Liver (tissue), 9 donors: Measurements from ENCODE around the gene UBE2E2. TPM values are rescaled to one million over a fixed set of nuclear protein-coding genes. Genes with fewer than 3 reads are reported as not detected.

ENCODE experiments used
- DNase-seq: peaks from one replicate; pipeline ENCODE4 v3.0.0-alpha.2; 2017; ENCODE audit warnings: low spot score
- H3K27ac ChIP-seq, 2 donors: one replicate each; pipeline ENCODE4 v1.7.0; 2013; ENCODE audit warnings: inconsistent platforms in 2 of 2, low read length in 2 of 2, control low read depth in 1 of 2, low read depth in 1 of 2, mild to moderate bottlenecking in 1 of 2
- H3K27me3 ChIP-seq, 4 donors: one replicate each; pipeline versions ENCODE4 v1.6.1 to v1.7.0; 2013; ENCODE audit warnings: low read length in 3 of 4, inconsistent platforms in 1 of 4, mild to moderate bottlenecking in 1 of 4, moderate library complexity in 1 of 4; ENCODE audit not compliant: control insufficient read depth in 4 of 4, insufficient read depth in 4 of 4
- H3K36me3 ChIP-seq, 4 donors: one replicate each; pipeline versions ENCODE4 v1.6.1 to v1.7.0; 2013; ENCODE audit warnings: low read length in 3 of 4, mild to moderate bottlenecking in 3 of 4, low read depth in 1 of 4, moderate library complexity in 1 of 4; ENCODE audit not compliant: control insufficient read depth in 4 of 4, insufficient read depth in 3 of 4
- H3K4me1 ChIP-seq, 4 donors: one replicate each; pipeline versions ENCODE4 v1.6.1 to v1.7.0; 2013; ENCODE audit warnings: low read length in 3 of 4, mild to moderate bottlenecking in 3 of 4, moderate library complexity in 1 of 4; ENCODE audit not compliant: control insufficient read depth in 4 of 4, insufficient read depth in 4 of 4
- H3K4me3 ChIP-seq, 3 donors: one replicate each; pipeline versions ENCODE4 v1.6.1 to v1.7.0; 2013; ENCODE audit warnings: low read length in 3 of 3, control low read depth in 1 of 3, low read depth in 1 of 3, mild to moderate bottlenecking in 1 of 3
- H3K9ac ChIP-seq, 2 donors: one replicate each; pipeline ENCODE4 v1.7.0; 2013; ENCODE audit warnings: low read length in 2 of 2, mild to moderate bottlenecking in 2 of 2, moderate library complexity in 2 of 2, control low read depth in 1 of 2, low read depth in 1 of 2
- H3K9me3 ChIP-seq, 4 donors: one replicate each; pipeline versions ENCODE4 v1.6.1 to v1.7.0; 2013; ENCODE audit warnings: low read length in 3 of 4; ENCODE audit not compliant: control insufficient read depth in 4 of 4
- ATF3 ChIP-seq: IDR thresholded peaks from 2 replicates; pipeline ENCODE4 v1.6.1; 2016; ENCODE audit warnings: antibody characterized with exemption
- CTCF ChIP-seq: fragments of 150-350 bp; IDR thresholded peaks from 2 replicates; pipeline ENCODE4 v1.5.1; 2017; ENCODE audit warnings: improper control_type of control experiment, low read depth, low read length; ENCODE audit not compliant: missing input control
- EGR1 ChIP-seq, 2 donors: IDR thresholded peaks; 2 replicates each; pipeline ENCODE4 v1.6.1; 2016 to 2018; ENCODE audit warnings: antibody characterized with exemption in 2 of 2, low read depth in 2 of 2
- FOXA1 ChIP-seq: IDR thresholded peaks from 2 replicates; pipeline ENCODE4 v1.6.1; 2016; ENCODE audit warnings: antibody characterized with exemption
- FOXA2 ChIP-seq: IDR thresholded peaks from 2 replicates; pipeline ENCODE4 v1.6.1; 2016; ENCODE audit warnings: antibody characterized with exemption
- GABPA ChIP-seq, 2 donors: IDR thresholded peaks in 1 of 2; conservative IDR thresholded peaks in 1 of 2; 2 replicates each; pipeline ENCODE4 v1.6.1; 2016; ENCODE audit warnings: antibody characterized with exemption in 2 of 2, mild to moderate bottlenecking in 1 of 2, moderate library complexity in 1 of 2
- HNF4A ChIP-seq, 2 donors: conservative IDR thresholded peaks; 2 replicates each; pipeline ENCODE4 v1.6.1; 2016; ENCODE audit warnings: antibody characterized with exemption in 2 of 2, mild to moderate bottlenecking in 2 of 2
- HNF4G ChIP-seq: IDR thresholded peaks from 2 replicates; pipeline ENCODE4 v1.6.1; 2016; ENCODE audit warnings: antibody characterized with exemption
- JUND ChIP-seq, 2 donors: IDR thresholded peaks; 2 replicates each; pipeline ENCODE4 v1.6.1; 2016; ENCODE audit warnings: antibody characterized with exemption in 2 of 2
- MAX ChIP-seq: IDR thresholded peaks from 2 replicates; pipeline ENCODE4 v1.6.1; 2016; ENCODE audit warnings: antibody characterized with exemption
- NR2F2 ChIP-seq: IDR thresholded peaks from 2 replicates; pipeline ENCODE4 v1.6.1; 2016; ENCODE audit warnings: antibody characterized with exemption
- RAD21 ChIP-seq, 2 donors: IDR thresholded peaks; 2 replicates each; pipeline ENCODE4 v1.6.1; 2016; ENCODE audit warnings: antibody characterized with exemption in 2 of 2, mild to moderate bottlenecking in 2 of 2
- REST ChIP-seq: IDR thresholded peaks from 2 replicates; pipeline ENCODE4 v1.6.1; 2016; ENCODE audit warnings: antibody characterized with exemption, mild to moderate bottlenecking
- RXRA ChIP-seq, 2 donors: IDR thresholded peaks; 2 replicates each; pipeline ENCODE4 v1.6.1; 2017 to 2018; ENCODE audit warnings: antibody characterized with exemption in 2 of 2, mild to moderate bottlenecking in 1 of 2
- SP1 ChIP-seq: IDR thresholded peaks from 2 replicates; pipeline ENCODE4 v1.6.1; 2018; ENCODE audit warnings: antibody characterized with exemption, mild to moderate bottlenecking
- TAF1 ChIP-seq: conservative IDR thresholded peaks from 2 replicates; pipeline ENCODE4 v1.6.1; 2016; ENCODE audit warnings: antibody characterized with exemption, mild to moderate bottlenecking
- YY1 ChIP-seq: IDR thresholded peaks from 2 replicates; pipeline ENCODE4 v1.6.1; 2016; ENCODE audit warnings: antibody characterized with exemption, mild to moderate bottlenecking
- ZBTB33 ChIP-seq: IDR thresholded peaks from 2 replicates; pipeline ENCODE4 v1.6.1; 2016; ENCODE audit warnings: antibody characterized with exemption
- WGBS: extraction: QIAGEN DNeasy Blood & Tissue Kit; methylation state at CpG from one replicate; pipeline ENCODE4 v1.1.7; 2013; 5-methylcytosine and 5-hydroxymethylcytosine counted together
- polyA plus RNA-seq, 2 donors: library from polyadenylated mRNA; stranded (reverse) in 1 of 2; unstranded in 1 of 2; fragments of 200-250 nt in 1 of 2; fragments of >200 nt in 1 of 2; fragmentation: Nextera tagmentation in 1 of 2; extraction: Ambion mirVana in 1 of 2; gene quantifications; one replicate each; pipeline versions ENCODE4 v1.2.1 to v1.2.3, GENCODE V29; 2013 to 2015
- total RNA-seq, 2 donors: library from RNA; depleted of rRNA; stranded (reverse); fragments of >200 nt; gene quantifications; one replicate each; pipeline ENCODE4 v1.2.3, GENCODE V29; 2014
- donor health status: healthy.
- donor health status: healthy.
- donor health status: healthy.
- donor health status: healthy.
- donor health status: healthy.

Gene UBE2E2
- total and polyA plus RNA-seq, 4 donors = 9.0 to 27.8 (median 16.8) TPM

GRCh38 chr3:23533596-23533995, 330.5 kb downstream of the UBE2E2 start:
- H3K9me3 ChIP-seq = no peaks in the 10 kb centered on the region
- H3K9ac ChIP-seq = no peak overlapping the region
- H3K36me3 ChIP-seq = no peaks in the 10 kb centered on the region
- DNase-seq = no peak
- H3K27ac ChIP-seq = no peak overlapping the region
- TF ChIP-seq GABPA (IDR thresholded peaks at IDR 0.05 in 1 of 2, conservative IDR thresholded peaks at IDR 0.05 in 1 of 2) (no peak), CTCF (no peak), FOXA1 (no peak), ZBTB33 (no peak), EGR1 (IDR thresholded peaks at IDR 0.05; ENCODE audit: low read depth in 2 of 2) (no peak), TAF1 (no peak), HNF4G (no peak), JUND (IDR thresholded peaks at IDR 0.05) (no peak), HNF4A (conservative IDR thresholded peaks at IDR 0.05) (no peak)
- H3K4me1 ChIP-seq = no peaks in the 10 kb centered on the region
- no peaks in the 10 kb centered on the region for H3K27me3 ChIP-seq
- H3K4me3 ChIP-seq = no peak overlapping the region
- 98% methylated on average over 11 of the region's 11 CpGs for WGBS

GRCh38 chr3:23533996-23534395, 330.9 kb downstream of the UBE2E2 start:
- Histone ChIP-seq H3K36me3 (no peaks in the 10 kb centered on the region), H3K4me1 (no peaks in the 10 kb centered on the region), H3K4me3 (no peak overlapping the region), H3K9me3 (no peaks in the 10 kb centered on the region), H3K27me3 (no peaks in the 10 kb centered on the region), H3K27ac (no peak overlapping the region), H3K9ac (no peak overlapping the region)
- TF ChIP-seq JUND (IDR thresholded peaks at IDR 0.05) = no peak
- TF ChIP-seq RAD21 (IDR thresholded peaks at IDR 0.05) = no peak
- TF ChIP-seq CTCF = no peak
- TF ChIP-seq MAX = no peak
- TF ChIP-seq NR2F2 = no peak
- TF ChIP-seq FOXA1 = no peak
- no peak for TF ChIP-seq TAF1
- TF ChIP-seq FOXA2 = no peak
- no peak for TF ChIP-seq YY1
- TF ChIP-seq RXRA (IDR thresholded peaks at IDR 0.05) = no peak
- TF ChIP-seq HNF4A (conservative IDR thresholded peaks at IDR 0.05) = no peak
- no peak for TF ChIP-seq GABPA (IDR thresholded peaks at IDR 0.05 in 1 of 2, conservative IDR thresholded peaks at IDR 0.05 in 1 of 2)
- no peak for TF ChIP-seq ZBTB33
- TF ChIP-seq ATF3 = no peak
- no peak for TF ChIP-seq REST
- TF ChIP-seq SP1 = no peak
- TF ChIP-seq EGR1 (IDR thresholded peaks at IDR 0.05; ENCODE audit: low read depth in 2 of 2) = no peak
- no peak for TF ChIP-seq HNF4G
- no peak for DNase-seq
- WGBS = 83% methylated on average over 2 of the region's 2 CpGs
